WTC11 (cell line): ENCODE measurements around the gene RPTN.

ENCODE experiments used
- ATF3 ChIP-seq: sonication (generic); formaldehyde crosslinking; conservative IDR thresholded peaks from 2 replicates; pipeline ENCODE4 v1.8.1; 2022; ENCODE audit warnings: mild to moderate bottlenecking, missing genetic modification reagents
- CREB1 ChIP-seq: sonication (generic); formaldehyde crosslinking; IDR thresholded peaks from 2 replicates; pipeline ENCODE4 v1.8.0; 2023; ENCODE audit warnings: mild to moderate bottlenecking, missing genetic modification reagents
- CTCF ChIP-seq: fragments of 200-600 bp; IDR thresholded peaks from 2 replicates; pipeline ENCODE4 v1.8.0; 2022; ENCODE audit warnings: antibody characterized with exemption
- GRHL2 ChIP-seq: fragments of 250-450 bp; sonication (Bioruptor Pico); IDR thresholded peaks from 2 replicates; pipeline ENCODE4 v1.8.0; 2022; ENCODE audit warnings: mild to moderate bottlenecking, moderate library complexity; ENCODE audit not compliant: insufficient replicate concordance, severe bottlenecking
- NR2C2 ChIP-seq: sonication (generic); formaldehyde crosslinking; IDR thresholded peaks from 2 replicates; pipeline ENCODE4 v1.8.0; 2022; ENCODE audit warnings: mild to moderate bottlenecking, missing genetic modification reagents
- OVOL2 ChIP-seq: fragments of 250-450 bp; sonication (Bioruptor Pico); IDR thresholded peaks from 2 replicates; pipeline ENCODE4 v1.9.0; 2021; ENCODE audit warnings: mild to moderate bottlenecking, borderline replicate concordance
- SP1 ChIP-seq: sonication (generic); formaldehyde crosslinking; conservative IDR thresholded peaks from 2 replicates; pipeline ENCODE4 v1.8.1; 2022; ENCODE audit warnings: missing genetic modification reagents
- TEAD1 ChIP-seq: sonication (generic); formaldehyde crosslinking; IDR thresholded peaks from 2 replicates; pipeline ENCODE4 v1.8.0; 2022; ENCODE audit warnings: mild to moderate bottlenecking, missing genetic modification reagents
- TEAD4 ChIP-seq: sonication (generic); formaldehyde crosslinking; IDR thresholded peaks from 2 replicates; pipeline ENCODE4 v1.8.0; 2022; ENCODE audit warnings: mild to moderate bottlenecking, missing genetic modification reagents
- TP53 ChIP-seq: sonication (generic); formaldehyde crosslinking; IDR thresholded peaks from 2 replicates; pipeline ENCODE4 v1.8.1; 2023; ENCODE audit warnings: mild to moderate bottlenecking, missing genetic modification reagents
- TF ChIP-seq, protein P1 (sequence below): sonication (generic); formaldehyde crosslinking; IDR thresholded peaks from 2 replicates; pipeline ENCODE4 v1.8.0; 2022; ENCODE audit warnings: mild to moderate bottlenecking, missing genetic modification reagents
- TF ChIP-seq, protein P2 (sequence below): sonication (generic); formaldehyde crosslinking; IDR thresholded peaks from 2 replicates; pipeline ENCODE4 v1.8.0; 2023; ENCODE audit warnings: missing genetic modification reagents, mild to moderate bottlenecking, borderline replicate concordance
- TF ChIP-seq, protein P3 (sequence below): sonication (generic); formaldehyde crosslinking; IDR thresholded peaks from 2 replicates; pipeline ENCODE4 v1.8.1; 2023; ENCODE audit warnings: mild to moderate bottlenecking, missing genetic modification reagents, moderate library complexity
- TF ChIP-seq, protein P4 (sequence below): sonication (generic); formaldehyde crosslinking; IDR thresholded peaks from 2 replicates; pipeline ENCODE4 v1.8.0; 2022; ENCODE audit warnings: mild to moderate bottlenecking, missing genetic modification reagents

- TF ChIP-seq, protein P1, sequence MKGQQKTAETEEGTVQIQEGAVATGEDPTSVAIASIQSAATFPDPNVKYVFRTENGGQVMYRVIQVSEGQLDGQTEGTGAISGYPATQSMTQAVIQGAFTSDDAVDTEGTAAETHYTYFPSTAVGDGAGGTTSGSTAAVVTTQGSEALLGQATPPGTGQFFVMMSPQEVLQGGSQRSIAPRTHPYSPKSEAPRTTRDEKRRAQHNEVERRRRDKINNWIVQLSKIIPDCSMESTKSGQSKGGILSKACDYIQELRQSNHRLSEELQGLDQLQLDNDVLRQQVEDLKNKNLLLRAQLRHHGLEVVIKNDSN (CRISPR knock-in tag), result peak; percentile 80; the same call in 1 of the 2 replicates
- TF ChIP-seq CTCF (no peak), TP53 (CRISPR knock-in tag) (peak; percentile 99), GRHL2 (no peak), CREB1 (CRISPR knock-in tag) (peak; percentile 84; the same call in 1 of the 2 replicates), SP1 (CRISPR knock-in tag) (peak; percentile 63; the same call in 1 of the 2 replicates), TEAD4 (CRISPR knock-in tag) (no peak; the same call in 1 of the 2 replicates), OVOL2 (CRISPR knock-in tag) (no peak), NR2C2 (CRISPR knock-in tag) (peak; percentile 68; the same call in 1 of the 2 replicates), TEAD1 (CRISPR knock-in tag) (peak; percentile 97), ATF3 (CRISPR knock-in tag) (no peak)
- TF ChIP-seq, protein P2, sequence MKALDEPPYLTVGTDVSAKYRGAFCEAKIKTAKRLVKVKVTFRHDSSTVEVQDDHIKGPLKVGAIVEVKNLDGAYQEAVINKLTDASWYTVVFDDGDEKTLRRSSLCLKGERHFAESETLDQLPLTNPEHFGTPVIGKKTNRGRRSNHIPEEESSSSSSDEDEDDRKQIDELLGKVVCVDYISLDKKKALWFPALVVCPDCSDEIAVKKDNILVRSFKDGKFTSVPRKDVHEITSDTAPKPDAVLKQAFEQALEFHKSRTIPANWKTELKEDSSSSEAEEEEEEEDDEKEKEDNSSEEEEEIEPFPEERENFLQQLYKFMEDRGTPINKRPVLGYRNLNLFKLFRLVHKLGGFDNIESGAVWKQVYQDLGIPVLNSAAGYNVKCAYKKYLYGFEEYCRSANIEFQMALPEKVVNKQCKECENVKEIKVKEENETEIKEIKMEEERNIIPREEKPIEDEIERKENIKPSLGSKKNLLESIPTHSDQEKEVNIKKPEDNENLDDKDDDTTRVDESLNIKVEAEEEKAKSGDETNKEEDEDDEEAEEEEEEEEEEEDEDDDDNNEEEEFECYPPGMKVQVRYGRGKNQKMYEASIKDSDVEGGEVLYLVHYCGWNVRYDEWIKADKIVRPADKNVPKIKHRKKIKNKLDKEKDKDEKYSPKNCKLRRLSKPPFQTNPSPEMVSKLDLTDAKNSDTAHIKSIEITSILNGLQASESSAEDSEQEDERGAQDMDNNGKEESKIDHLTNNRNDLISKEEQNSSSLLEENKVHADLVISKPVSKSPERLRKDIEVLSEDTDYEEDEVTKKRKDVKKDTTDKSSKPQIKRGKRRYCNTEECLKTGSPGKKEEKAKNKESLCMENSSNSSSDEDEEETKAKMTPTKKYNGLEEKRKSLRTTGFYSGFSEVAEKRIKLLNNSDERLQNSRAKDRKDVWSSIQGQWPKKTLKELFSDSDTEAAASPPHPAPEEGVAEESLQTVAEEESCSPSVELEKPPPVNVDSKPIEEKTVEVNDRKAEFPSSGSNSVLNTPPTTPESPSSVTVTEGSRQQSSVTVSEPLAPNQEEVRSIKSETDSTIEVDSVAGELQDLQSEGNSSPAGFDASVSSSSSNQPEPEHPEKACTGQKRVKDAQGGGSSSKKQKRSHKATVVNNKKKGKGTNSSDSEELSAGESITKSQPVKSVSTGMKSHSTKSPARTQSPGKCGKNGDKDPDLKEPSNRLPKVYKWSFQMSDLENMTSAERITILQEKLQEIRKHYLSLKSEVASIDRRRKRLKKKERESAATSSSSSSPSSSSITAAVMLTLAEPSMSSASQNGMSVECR (CRISPR knock-in tag), result peak; percentile 84
- TF ChIP-seq, protein P3, sequence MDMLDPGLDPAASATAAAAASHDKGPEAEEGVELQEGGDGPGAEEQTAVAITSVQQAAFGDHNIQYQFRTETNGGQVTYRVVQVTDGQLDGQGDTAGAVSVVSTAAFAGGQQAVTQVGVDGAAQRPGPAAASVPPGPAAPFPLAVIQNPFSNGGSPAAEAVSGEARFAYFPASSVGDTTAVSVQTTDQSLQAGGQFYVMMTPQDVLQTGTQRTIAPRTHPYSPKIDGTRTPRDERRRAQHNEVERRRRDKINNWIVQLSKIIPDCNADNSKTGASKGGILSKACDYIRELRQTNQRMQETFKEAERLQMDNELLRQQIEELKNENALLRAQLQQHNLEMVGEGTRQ (CRISPR knock-in tag), result no peak
- TF ChIP-seq, protein P4, sequence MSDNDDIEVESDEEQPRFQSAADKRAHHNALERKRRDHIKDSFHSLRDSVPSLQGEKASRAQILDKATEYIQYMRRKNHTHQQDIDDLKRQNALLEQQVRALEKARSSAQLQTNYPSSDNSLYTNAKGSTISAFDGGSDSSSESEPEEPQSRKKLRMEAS (CRISPR knock-in tag), result peak; percentile 96
These were observed 47.5 kb downstream of the RPTN start for GRCh38 chr1:152111515-152111968.
